ENCODE results near the gene EPS8L1.
"Not testable (repeated sequence)": the region's sequence is repeated elsewhere in the genome, so short reads cannot be mapped to it uniquely, and the experiment has no call there.

EPS8L1 gene

DNA sequence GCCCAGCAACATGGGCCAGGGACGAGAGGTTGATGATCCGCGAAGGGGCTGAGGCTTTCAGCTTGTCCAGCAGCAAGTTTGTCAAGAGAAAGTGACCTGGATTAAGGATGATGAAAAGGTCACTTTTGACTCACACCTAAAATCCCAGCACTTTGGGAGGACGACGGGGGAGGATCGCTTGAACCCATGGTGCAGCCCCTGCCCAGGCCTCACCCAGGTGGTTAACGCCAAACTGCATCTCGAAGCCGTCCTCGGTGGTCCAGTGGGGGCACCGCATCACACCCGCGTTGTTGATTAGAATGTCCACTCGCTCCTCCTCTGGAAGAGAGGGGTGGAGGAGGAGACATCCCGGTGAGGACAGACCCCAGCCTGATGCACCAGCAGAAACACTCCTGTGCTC is 27.2 kb upstream of the EPS8L1 start:
- H3K27me3 ChIP-seq (ENCODE audit: insufficient read depth, low read depth, severe bottlenecking): no peaks in the 10 kb centered on the region
- no peak for DNase-seq
- peaks cover 38% of the 10 kb centered on the region for H3K36me3 ChIP-seq
- no peak overlapping the region for H3K4me3 ChIP-seq (ENCODE audit: low read depth, low read length)
- no peak overlapping the region for H3K27ac ChIP-seq
- H3K9me3 ChIP-seq (ENCODE audit: severe bottlenecking): no peaks in the 10 kb centered on the region
- TF ChIP-seq, protein P1, sequence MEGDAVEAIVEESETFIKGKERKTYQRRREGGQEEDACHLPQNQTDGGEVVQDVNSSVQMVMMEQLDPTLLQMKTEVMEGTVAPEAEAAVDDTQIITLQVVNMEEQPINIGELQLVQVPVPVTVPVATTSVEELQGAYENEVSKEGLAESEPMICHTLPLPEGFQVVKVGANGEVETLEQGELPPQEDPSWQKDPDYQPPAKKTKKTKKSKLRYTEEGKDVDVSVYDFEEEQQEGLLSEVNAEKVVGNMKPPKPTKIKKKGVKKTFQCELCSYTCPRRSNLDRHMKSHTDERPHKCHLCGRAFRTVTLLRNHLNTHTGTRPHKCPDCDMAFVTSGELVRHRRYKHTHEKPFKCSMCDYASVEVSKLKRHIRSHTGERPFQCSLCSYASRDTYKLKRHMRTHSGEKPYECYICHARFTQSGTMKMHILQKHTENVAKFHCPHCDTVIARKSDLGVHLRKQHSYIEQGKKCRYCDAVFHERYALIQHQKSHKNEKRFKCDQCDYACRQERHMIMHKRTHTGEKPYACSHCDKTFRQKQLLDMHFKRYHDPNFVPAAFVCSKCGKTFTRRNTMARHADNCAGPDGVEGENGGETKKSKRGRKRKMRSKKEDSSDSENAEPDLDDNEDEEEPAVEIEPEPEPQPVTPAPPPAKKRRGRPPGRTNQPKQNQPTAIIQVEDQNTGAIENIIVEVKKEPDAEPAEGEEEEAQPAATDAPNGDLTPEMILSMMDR (IDR thresholded peaks at IDR 0.05; ENCODE audit: low read depth, low read length): no peak

DNA sequence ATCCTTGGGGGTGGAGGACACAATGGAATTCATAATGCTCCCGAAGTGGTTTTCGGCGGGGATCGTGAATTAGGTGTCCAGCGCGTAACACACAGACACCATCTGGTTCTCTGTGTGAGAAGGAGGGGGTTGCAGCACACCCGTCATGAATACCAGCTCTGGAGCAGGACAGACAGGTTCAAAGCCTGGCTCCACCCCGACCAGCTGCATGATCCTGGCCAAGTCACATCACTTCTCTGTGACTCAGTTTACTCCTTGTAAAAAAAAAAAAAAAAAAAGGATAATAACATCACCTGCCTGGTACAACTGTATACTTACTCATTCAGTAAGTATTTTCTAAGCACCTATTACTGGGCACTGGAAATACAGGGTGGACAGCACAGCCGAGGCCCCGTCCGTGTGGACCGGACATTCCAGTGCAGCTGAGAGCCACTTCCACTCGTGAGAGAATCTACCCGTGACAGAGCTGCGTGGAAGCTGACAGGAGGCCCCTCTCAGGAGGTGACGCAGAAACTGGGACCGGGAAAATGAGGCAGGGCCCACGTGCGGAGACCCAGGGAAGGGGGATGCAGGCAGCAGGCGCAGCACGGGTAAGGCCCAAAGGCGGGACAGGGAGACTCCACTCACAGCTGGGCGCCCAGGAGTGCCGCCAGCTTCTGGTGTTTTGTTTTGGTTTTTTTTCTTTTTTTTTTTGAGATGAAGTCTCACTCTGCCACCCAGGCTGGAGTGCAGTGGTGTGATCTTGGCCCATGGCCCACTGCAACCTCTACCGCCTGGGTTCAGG is 24.7 kb upstream of the EPS8L1 start:
- H3K4me3 ChIP-seq (ENCODE audit: low read depth, low read length): no peak overlapping the region
- peaks cover 49% of the 10 kb centered on the region for H3K36me3 ChIP-seq
- H3K27me3 ChIP-seq (ENCODE audit: insufficient read depth, low read depth, severe bottlenecking): no peaks in the 10 kb centered on the region
- TF ChIP-seq, protein P1 (IDR thresholded peaks at IDR 0.05; ENCODE audit: low read depth, low read length): no peak
- H3K27ac ChIP-seq: no peak overlapping the region
- no peak for DNase-seq
- no peaks in the 10 kb centered on the region for H3K9me3 ChIP-seq (ENCODE audit: severe bottlenecking)

DNA sequence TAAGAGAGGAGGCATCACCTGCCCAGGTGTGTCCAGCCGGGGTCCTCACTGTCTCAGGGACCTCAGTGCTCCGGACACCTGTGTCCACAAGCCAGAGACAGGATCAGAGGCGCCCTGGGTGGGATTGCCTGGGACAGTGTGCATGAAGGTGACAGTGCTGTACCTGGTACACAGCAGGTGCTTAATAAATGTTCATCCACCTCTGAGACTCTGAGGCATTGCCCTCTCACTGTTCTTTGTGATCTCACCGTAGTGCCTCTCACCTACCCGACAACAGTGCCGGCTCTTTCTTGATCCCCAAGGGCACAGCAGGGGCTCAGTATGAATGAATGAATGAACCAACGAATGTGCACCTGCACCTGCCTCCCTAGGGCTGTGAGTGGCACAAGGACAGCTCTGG is 21.9 kb upstream of the EPS8L1 start:
- H3K9me3 ChIP-seq (ENCODE audit: severe bottlenecking): no peaks in the 10 kb centered on the region
- no peak overlapping the region for H3K27ac ChIP-seq
- TF ChIP-seq, protein P1 (IDR thresholded peaks at IDR 0.05; ENCODE audit: low read depth, low read length): no peak
- H3K4me3 ChIP-seq (ENCODE audit: low read depth, low read length): no peak overlapping the region
- peaks cover 47% of the 10 kb centered on the region for H3K36me3 ChIP-seq
- H3K27me3 ChIP-seq (ENCODE audit: insufficient read depth, low read depth, severe bottlenecking): no peaks in the 10 kb centered on the region
- no peak for DNase-seq

DNA sequence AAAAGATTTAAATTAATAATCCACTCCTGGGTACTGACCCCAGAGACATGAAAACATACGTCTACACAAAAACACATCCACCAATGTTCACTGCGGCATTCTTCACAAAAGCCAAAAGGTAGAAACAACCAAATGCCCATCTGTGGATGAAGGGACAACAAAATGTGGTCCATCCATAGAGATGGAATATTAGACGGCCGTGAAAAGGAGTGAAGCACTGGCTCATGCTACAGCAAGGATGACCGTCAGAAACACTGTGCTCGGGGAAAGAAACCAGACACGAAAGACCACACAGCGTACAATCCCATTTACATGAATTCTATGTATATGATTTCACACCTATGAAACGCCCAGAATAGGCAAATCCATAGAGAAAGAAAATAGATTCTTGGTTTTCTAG is 18.8 kb upstream of the EPS8L1 start:
- no peaks in the 10 kb centered on the region for H3K9me3 ChIP-seq (ENCODE audit: severe bottlenecking)
- H3K36me3 ChIP-seq: peaks cover 49% of the 10 kb centered on the region
- TF ChIP-seq, protein P1 (IDR thresholded peaks at IDR 0.05; ENCODE audit: low read depth, low read length): no peak

DNA sequence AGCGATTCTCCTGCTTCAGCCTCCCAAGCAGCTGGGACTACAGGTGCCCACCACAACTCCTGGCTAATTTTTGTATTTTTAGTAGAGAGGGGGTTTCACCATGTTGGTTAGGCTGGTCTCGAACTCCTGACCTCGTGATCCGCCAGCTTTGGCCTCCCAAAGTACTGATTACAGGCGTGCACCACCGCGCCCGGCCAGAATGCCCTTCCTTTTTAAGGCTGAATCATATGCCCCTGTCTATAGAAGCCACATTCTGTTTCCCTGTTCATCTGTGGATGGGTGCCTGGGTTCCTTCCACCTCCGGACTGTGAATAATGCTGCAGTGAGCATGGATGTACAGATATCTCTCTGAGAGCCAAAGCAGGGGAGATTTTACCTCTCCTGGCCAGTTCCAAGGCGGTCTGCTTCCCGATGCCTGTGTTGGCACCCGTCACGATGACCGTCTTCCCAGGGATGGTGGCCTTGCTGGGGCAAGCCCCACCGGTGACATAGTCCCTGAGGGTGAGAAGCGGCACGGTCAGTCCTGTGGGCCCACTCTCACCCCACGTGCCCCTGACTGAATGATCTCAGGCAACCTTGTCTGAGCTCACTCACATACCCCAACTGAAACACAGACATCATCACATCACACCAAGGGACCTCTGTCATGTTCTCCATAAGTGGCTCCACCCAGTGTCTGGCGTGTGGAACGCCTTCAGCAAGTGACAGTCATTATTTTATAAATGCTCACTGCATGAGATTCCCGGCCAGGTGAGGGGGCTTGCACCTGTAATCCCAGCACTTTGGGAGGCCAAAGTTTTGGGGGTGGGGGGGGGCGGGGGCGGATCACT is 16.7 kb upstream of the EPS8L1 start:
- H3K36me3 ChIP-seq: peaks cover 44% of the 10 kb centered on the region
- no peak for DNase-seq
- TF ChIP-seq, protein P1 (IDR thresholded peaks at IDR 0.05; ENCODE audit: low read depth, low read length): no peak
- no peaks in the 10 kb centered on the region for H3K27me3 ChIP-seq (ENCODE audit: insufficient read depth, low read depth, severe bottlenecking)
- H3K4me3 ChIP-seq (ENCODE audit: low read depth, low read length): no peak overlapping the region
- no peak overlapping the region for H3K27ac ChIP-seq
- H3K9me3 ChIP-seq (ENCODE audit: severe bottlenecking): no peaks in the 10 kb centered on the region

More for the DNA sequence above, 18.8 kb upstream of the EPS8L1 start:
- Histone ChIP-seq H3K27me3 (ENCODE audit: insufficient read depth, low read depth, severe bottlenecking) (no peaks in the 10 kb centered on the region), H3K4me3 (ENCODE audit: low read depth, low read length) (no peak overlapping the region), H3K27ac (no peak overlapping the region)
- no peak for DNase-seq

DNA sequence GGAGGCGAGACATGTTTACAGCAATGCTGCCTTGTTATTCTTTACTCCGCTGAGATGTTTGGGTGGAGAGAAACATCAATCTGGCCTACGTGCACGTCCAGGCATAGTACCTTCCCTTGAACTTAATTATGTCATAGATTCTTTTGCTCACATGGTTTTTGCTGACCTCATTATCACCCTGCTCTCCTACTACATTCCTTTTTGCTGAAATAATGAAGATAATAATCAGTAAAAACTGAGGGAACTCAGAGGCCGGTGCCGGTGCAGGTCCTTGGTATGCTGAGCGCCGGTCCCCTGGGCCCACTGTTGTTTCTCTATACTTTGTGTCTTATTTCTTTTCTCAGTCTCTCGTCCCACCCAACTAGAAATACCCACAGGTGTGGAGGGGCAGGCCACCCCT is 15.4 kb upstream of the EPS8L1 start:
- H3K27me3 ChIP-seq (ENCODE audit: insufficient read depth, low read depth, severe bottlenecking); H3K27ac ChIP-seq; H3K9me3 ChIP-seq (ENCODE audit: severe bottlenecking); DNase-seq; H3K4me3 ChIP-seq (ENCODE audit: low read depth, low read length): not testable (repeated sequence)
- peaks cover 31% of the 10 kb centered on the region for H3K36me3 ChIP-seq
